ENCODE measurements around the gene ATP9B. TPM values are rescaled to one million over a fixed set of nuclear protein-coding genes. Genes with fewer than 3 reads are reported as not detected.

ATP9B gene
- total RNA-seq, 1 donor from 2014 or later, result 37.3 TPM

- no peak for DNase-seq (ENCODE audit: low spot score)
- H3K4me1 Mint-ChIP-seq (ENCODE audit: unreplicated experiment), result peaks cover 12% of the 10 kb centered on the region
- peak overlapping the region; percentile 18 for H3K4me3 Mint-ChIP-seq (ENCODE audit: unreplicated experiment)
- H3K9me3 Mint-ChIP-seq (ENCODE audit: unreplicated experiment), result no peaks in the 10 kb centered on the region
- no peak overlapping the region for H3K27ac Mint-ChIP-seq (ENCODE audit: unreplicated experiment)
- no peak for TF ChIP-seq CTCF (IDR thresholded peaks at IDR 0.05; ENCODE audit: unreplicated experiment)
- peaks cover 21% of the 10 kb centered on the region for H3K36me3 Mint-ChIP-seq (ENCODE audit: low read depth, unreplicated experiment)
- H3K27me3 Mint-ChIP-seq (ENCODE audit: unreplicated experiment), result peaks cover 8% of the 10 kb centered on the region
Measured at GRCh38 chr18:79411614-79412526, 342.7 kb downstream of the ATP9B start.

GRCh38 chr18:79413025-79413424, 343.8 kb downstream of the ATP9B start:
- H3K9me3 Mint-ChIP-seq (ENCODE audit: unreplicated experiment), result no peaks in the 10 kb centered on the region
- peaks cover 21% of the 10 kb centered on the region for H3K36me3 Mint-ChIP-seq (ENCODE audit: low read depth, unreplicated experiment)
- peak overlapping the region; percentile 49 for H3K4me3 Mint-ChIP-seq (ENCODE audit: unreplicated experiment)
- H3K27me3 Mint-ChIP-seq (ENCODE audit: unreplicated experiment), result peaks cover 8% of the 10 kb centered on the region
- DNase-seq (ENCODE audit: low spot score), result no peak
- TF ChIP-seq CTCF (IDR thresholded peaks at IDR 0.05; ENCODE audit: unreplicated experiment), result no peak
- peaks cover 12% of the 10 kb centered on the region for H3K4me1 Mint-ChIP-seq (ENCODE audit: unreplicated experiment)
- peak overlapping the region; percentile 13 for H3K27ac Mint-ChIP-seq (ENCODE audit: unreplicated experiment)

GRCh38 chr18:79413426-79413825, 344.2 kb downstream of the ATP9B start:
- Mint-ChIP-seq H3K4me3 (ENCODE audit: unreplicated experiment) (no peak overlapping the region), H3K27me3 (ENCODE audit: unreplicated experiment) (peaks cover 9% of the 10 kb centered on the region), H3K4me1 (ENCODE audit: unreplicated experiment) (peaks cover 12% of the 10 kb centered on the region), H3K27ac (ENCODE audit: unreplicated experiment) (no peak overlapping the region), H3K9me3 (ENCODE audit: unreplicated experiment) (no peaks in the 10 kb centered on the region), H3K36me3 (ENCODE audit: low read depth, unreplicated experiment) (peaks cover 22% of the 10 kb centered on the region)
- TF ChIP-seq CTCF (IDR thresholded peaks at IDR 0.05; ENCODE audit: unreplicated experiment), result no peak
- DNase-seq (ENCODE audit: low spot score), result no peak

- Mint-ChIP-seq H3K4me1 (ENCODE audit: unreplicated experiment) (peaks cover 12% of the 10 kb centered on the region), H3K27ac (ENCODE audit: unreplicated experiment) (no peak overlapping the region), H3K36me3 (ENCODE audit: low read depth, unreplicated experiment) (peaks cover 25% of the 10 kb centered on the region)
Measured at GRCh38 chr18:79413901-79414300, 344.7 kb downstream of the ATP9B start.

More at GRCh38 chr18:79413901-79414300, 344.7 kb downstream of the ATP9B start:
- DNase-seq (ENCODE audit: low spot score), result no peak
- no peak for TF ChIP-seq CTCF (IDR thresholded peaks at IDR 0.05; ENCODE audit: unreplicated experiment)
- Mint-ChIP-seq H3K27me3 (ENCODE audit: unreplicated experiment) (peaks cover 13% of the 10 kb centered on the region), H3K4me3 (ENCODE audit: unreplicated experiment) (no peak overlapping the region), H3K9me3 (ENCODE audit: unreplicated experiment) (no peaks in the 10 kb centered on the region)

Measured in endothelial cell (in vitro differentiated cells).